K562 (cell line): ENCODE results near the gene DSP. TPM values are rescaled to one million over a fixed set of nuclear protein-coding genes. Genes with fewer than 3 reads are reported as not detected.

Source experiments
- CBX3 ChIP-seq, 2 experiments: IDR thresholded peaks; 1 replicate in 1 of 2; 2 replicates in 1 of 2; pipeline ENCODE4 v1.6.1; 2012; ENCODE audit warnings: inconsistent platforms in 2 of 2, low read length in 2 of 2, borderline replicate concordance in 1 of 2, control low read depth in 1 of 2
- CHCHD3 ChIP-seq: fragments of 250-450 bp; sonication (Bioruptor Pico); IDR thresholded peaks from 2 replicates; pipeline ENCODE4 v2.1.2; 2022; ENCODE audit warnings: mild to moderate bottlenecking
- DDX20 ChIP-seq: fragments of 450-650 bp; IDR thresholded peaks from 2 replicates; pipeline ENCODE4 v1.6.1; 2016; ENCODE audit warnings: missing genetic modification characterization, low read depth, mild to moderate bottlenecking, missing compliant biosample characterization, moderate library complexity
- HIVEP1 ChIP-seq: fragments of 250-450 bp; sonication (Bioruptor Pico); IDR thresholded peaks from 2 replicates; pipeline ENCODE4 v1.4.0; 2020; ENCODE audit warnings: mild to moderate bottlenecking
- HSF4 ChIP-seq: fragments of 250-450 bp; sonication (Bioruptor Pico); IDR thresholded peaks from 2 replicates; pipeline ENCODE4 v2.1.2; 2022; ENCODE audit warnings: mild to moderate bottlenecking, moderate library complexity, borderline replicate concordance
- KDM2B ChIP-seq: fragments of 250-450 bp; sonication (Bioruptor Pico); IDR thresholded peaks from 2 replicates; pipeline ENCODE4 v1.8.0; 2021; ENCODE audit warnings: mild to moderate bottlenecking, moderate library complexity
- KDM4B ChIP-seq, 2 experiments: fragments of 450-650 bp in 1 of 2; sonication (generic) in 1 of 2; IDR thresholded peaks; 2 replicates each; pipeline ENCODE4 v1.6.1; 2016 to 2017; ENCODE audit warnings: borderline replicate concordance in 2 of 2, antibody characterized with exemption in 1 of 2, low read depth in 1 of 2, mild to moderate bottlenecking in 1 of 2
- NCOA6 ChIP-seq: fragments of 450-650 bp; IDR thresholded peaks from 2 replicates; pipeline ENCODE4 v1.6.1; 2017; ENCODE audit warnings: mild to moderate bottlenecking
- NFIX ChIP-seq: fragments of 250-450 bp; sonication (Bioruptor Pico); IDR thresholded peaks from 2 replicates; pipeline ENCODE4 v1.4.0; 2020; ENCODE audit warnings: low read depth, mild to moderate bottlenecking, moderate library complexity
- NR4A1 ChIP-seq, 2 experiments: fragments of 250-450 bp in 1 of 2; fragments of 450-650 bp in 1 of 2; sonication (Bioruptor Pico) in 1 of 2; IDR thresholded peaks; 2 replicates each; pipeline versions ENCODE4 v1.4.0 to v1.6.1; 2016 to 2020; ENCODE audit warnings: mild to moderate bottlenecking in 2 of 2, missing compliant biosample characterization in 1 of 2, missing genetic modification characterization in 1 of 2, moderate library complexity in 1 of 2
- PBX2 ChIP-seq, 2 experiments: IDR thresholded peaks in 1 of 2; conservative IDR thresholded peaks in 1 of 2; 2 replicates each; pipeline ENCODE4 v1.6.1; 2016; ENCODE audit warnings: low read depth in 2 of 2, mild to moderate bottlenecking in 1 of 2, missing compliant biosample characterization in 1 of 2, missing genetic modification characterization in 1 of 2, moderate library complexity in 1 of 2
- PREB ChIP-seq: sonication (generic); formaldehyde crosslinking; IDR thresholded peaks from 2 replicates; pipeline ENCODE4 v1.8.1; 2023; ENCODE audit warnings: mild to moderate bottlenecking, missing genetic modification reagents
- SNRNP70 ChIP-seq: fragments of 200-400 bp; formaldehyde crosslinking; optimal IDR thresholded peaks from 2 replicates; pipeline ENCODE3; 2017; ENCODE audit warnings: low read depth, low read length
- TBP ChIP-seq: optimal IDR thresholded peaks from 2 replicates; pipeline ENCODE3; 2011; ENCODE audit warnings: low read depth, low read length, improper control_type of control experiment
- THAP12 ChIP-seq: fragments of 250-450 bp; sonication (Bioruptor Pico); IDR thresholded peaks from 2 replicates; pipeline ENCODE4 v1.9.0; 2021; ENCODE audit warnings: mild to moderate bottlenecking, inconsistent platforms
- ZBTB12 ChIP-seq: fragments of 250-450 bp; sonication (Bioruptor Pico); IDR thresholded peaks from 2 replicates; pipeline ENCODE4 v1.4.0; 2020
- ZNF140 ChIP-seq: fragments of 250-450 bp; sonication (Bioruptor Pico); IDR thresholded peaks from 2 replicates; pipeline ENCODE4 v1.8.0; 2021; ENCODE audit warnings: moderate library complexity, mild to moderate bottlenecking, inconsistent platforms
- ZNF143 ChIP-seq: sonication (generic); formaldehyde crosslinking; IDR thresholded peaks from 2 replicates; pipeline ENCODE4 v1.9.0; 2022; ENCODE audit warnings: mild to moderate bottlenecking, missing genetic modification reagents
- ZNF696 ChIP-seq: fragments of 250-450 bp; sonication (Bioruptor Pico); conservative IDR thresholded peaks from 2 replicates; pipeline ENCODE4 v1.4.0; 2020; ENCODE audit warnings: mild to moderate bottlenecking, moderate library complexity
- polyA plus RNA-seq, 8 experiments: library from polyadenylated mRNA; depleted of rRNA in 4 of 8; stranded (reverse) in 5 of 8; unstranded in 3 of 8; fragments of >200 nt; fragmentation: Nextera tagmentation in 2 of 8; fragmentation: Illumina TruSeq in 1 of 8; extraction: Ambion mirVana in 2 of 8; extraction: Trizol in 1 of 8; gene quantifications; 2 replicates each; pipeline versions ENCODE4 v1.2.1 to v1.2.3, GENCODE V29; 2011 to 2014; ENCODE audit warnings: inconsistent platforms in 1 of 8, missing spikeins in 1 of 8
- total RNA-seq, 7 experiments: library from RNA; depleted of rRNA in 6 of 7; stranded (reverse); fragments of >200 nt in 6 of 7; fragmentation: Illumina TruSeq in 2 of 7; extraction: Trizol in 2 of 7; gene quantifications; 2 replicates each; pipeline versions ENCODE4 v1.2.1 to v1.2.3, GENCODE V29; 2011 to 2021; ENCODE audit warnings: low replicate concordance in 1 of 7

The DSP gene
- total and polyA plus RNA-seq, 9 of the 15 experiments (the other 6 are each of a cell fraction or from before 2014, with no cell fraction given), result under 0.01 to 0.24 (median 0.03) TPM; not detected in 2

- no peak for TF ChIP-seq NFIX (CRISPR knock-in tag)
- TF ChIP-seq KDM2B (CRISPR knock-in tag), result no peak
- no peak for TF ChIP-seq NCOA6
- TF ChIP-seq PREB, result no peak
- TF ChIP-seq DDX20 (tag), result no peak
- TF ChIP-seq PBX2 (CRISPR knock-in tag; IDR thresholded peaks at IDR 0.05; ENCODE audit: low read depth), result no peak
- TF ChIP-seq PBX2 (tag; conservative IDR thresholded peaks at IDR 0.05; ENCODE audit: low read depth), result no peak
- no peak for TF ChIP-seq CHCHD3 (CRISPR knock-in tag)
- TF ChIP-seq KDM4B (IDR thresholded peaks at IDR 0.05; ENCODE audit: borderline replicate concordance in 2 of 2, low read depth in 1 of 2), result peak in 1 of 2 experiments; percentile 68; a peak in 1 of 4 replicates
- TF ChIP-seq CBX3 (IDR thresholded peaks at IDR 0.05; ENCODE audit: borderline replicate concordance in 1 of 2, low read length in 2 of 2), result no peak
- no peak for TF ChIP-seq HSF4
- peak; percentile 85 for TF ChIP-seq TBP
- peak; percentile 77 for TF ChIP-seq ZNF143 (CRISPR knock-in tag)
- no peak for TF ChIP-seq ZNF140 (CRISPR knock-in tag)
- no peak for TF ChIP-seq ZBTB12 (CRISPR knock-in tag)
- no peak for TF ChIP-seq NR4A1 (CRISPR knock-in tag; IDR thresholded peaks at IDR 0.05)
- TF ChIP-seq NR4A1 (tag; IDR thresholded peaks at IDR 0.05), result no peak
- no peak for TF ChIP-seq ZNF696 (CRISPR knock-in tag)
- TF ChIP-seq HIVEP1, result no peak
- TF ChIP-seq SNRNP70, result no peak
- no peak for TF ChIP-seq THAP12 (CRISPR knock-in tag)
These were observed 48.8 kb downstream of the DSP start, which contains the start of gene SNRNP48 (continued) for GRCh38 chr6:7589949-7590917.
